ENCODE data around the gene FDX1. TPM values are rescaled to one million over a fixed set of nuclear protein-coding genes. Genes with fewer than 3 reads are reported as not detected.

FDX1 gene
- polyA plus RNA-seq, 3 donors: 17.0 to 19.0 (median 17.3) TPM

DNA sequence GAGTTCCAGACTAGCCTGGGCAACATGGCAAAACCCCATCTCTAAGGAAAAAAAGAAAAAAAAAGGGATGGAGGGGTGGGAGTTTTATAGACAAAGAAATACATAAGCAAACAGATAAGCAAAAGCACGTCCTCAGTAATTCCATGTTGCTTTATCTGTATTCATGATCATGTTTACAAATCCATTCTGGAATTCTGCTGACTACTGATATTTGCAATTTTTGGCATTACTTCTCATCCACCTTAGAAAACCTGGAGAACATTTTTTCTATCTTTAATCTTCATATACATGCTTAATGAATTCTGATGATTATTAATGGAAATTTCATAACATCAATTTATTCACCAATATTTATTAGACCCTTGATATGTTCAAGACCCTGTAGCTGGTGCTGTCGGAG is 1.7 kb upstream of the FDX1 start:
- DNase-seq: no peak

DNA sequence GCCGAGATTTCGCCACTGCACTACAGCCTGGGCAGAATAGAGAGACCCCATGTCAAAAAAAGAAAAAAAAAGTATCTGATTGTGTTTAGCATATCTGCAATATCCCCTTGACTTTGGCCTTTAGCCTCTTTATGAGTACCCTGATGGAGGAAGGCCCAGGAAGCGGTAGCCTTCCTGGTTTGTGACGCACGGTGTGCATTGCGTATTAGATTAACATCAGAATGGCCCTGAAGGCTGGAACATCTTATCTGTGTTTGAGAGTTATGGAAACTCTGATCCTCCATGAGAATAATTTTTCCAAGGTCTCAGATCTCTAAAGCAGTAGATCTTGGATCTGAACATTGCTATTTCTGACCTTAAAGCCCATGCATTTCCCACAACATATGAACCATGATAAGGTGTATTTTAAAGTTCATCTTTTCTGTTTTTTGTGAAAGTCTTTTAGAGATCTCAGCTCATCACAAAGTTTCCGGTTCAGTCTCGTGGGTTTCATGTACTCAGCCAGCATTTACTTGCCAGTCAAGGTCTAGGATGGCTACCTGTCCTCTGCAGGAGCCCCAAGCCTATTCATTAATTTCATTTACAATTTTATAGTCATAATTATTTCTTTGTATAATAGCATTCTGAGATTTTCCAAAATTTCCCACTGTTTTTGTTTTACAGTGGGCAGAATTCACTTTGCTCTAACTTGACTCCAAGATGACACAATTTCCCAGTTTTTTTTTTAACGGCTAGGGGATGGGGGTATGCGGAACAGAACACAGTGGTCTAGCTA is 605 bp upstream of the FDX1 start:
- no peak for DNase-seq

DNA sequence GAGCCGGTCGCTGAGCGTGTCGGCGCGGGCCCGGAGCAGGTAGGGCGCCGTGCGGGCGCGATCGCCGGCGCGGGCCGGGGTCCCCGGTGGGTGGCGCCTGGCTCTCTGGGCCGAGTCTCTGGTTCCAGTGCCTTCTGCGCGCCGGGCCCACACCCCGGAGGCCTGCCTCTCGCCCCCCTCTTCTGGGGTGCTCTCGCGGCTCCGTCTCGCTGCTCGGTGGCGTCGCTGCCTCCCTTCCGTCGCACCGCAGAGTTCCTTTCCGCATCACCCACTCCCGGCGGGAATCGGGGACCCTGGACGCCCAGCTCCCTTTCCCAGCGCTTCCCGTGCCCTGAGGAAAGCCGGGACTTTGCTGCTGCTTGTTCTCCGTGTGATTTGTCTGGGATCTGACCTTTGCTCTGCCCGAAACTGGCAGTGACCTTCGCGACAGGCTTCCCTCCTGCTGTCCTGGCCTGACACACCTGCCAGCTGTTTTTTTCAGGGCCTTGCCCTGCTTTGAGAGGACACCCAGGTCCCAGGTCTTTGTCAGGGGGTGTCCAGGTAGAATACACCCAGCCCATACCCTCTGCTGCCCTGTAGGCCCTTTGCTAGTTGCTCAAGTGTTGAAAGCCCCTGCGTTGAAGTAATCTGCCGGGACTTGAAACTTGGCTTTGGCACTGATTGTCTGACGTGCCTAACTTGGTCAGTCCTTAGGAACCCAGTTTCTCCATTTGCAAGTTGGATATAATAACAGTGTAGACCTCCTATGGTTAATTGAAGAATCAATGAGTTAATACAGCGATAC is 711 bp downstream of the FDX1 start:
- no peak for DNase-seq

DNA sequence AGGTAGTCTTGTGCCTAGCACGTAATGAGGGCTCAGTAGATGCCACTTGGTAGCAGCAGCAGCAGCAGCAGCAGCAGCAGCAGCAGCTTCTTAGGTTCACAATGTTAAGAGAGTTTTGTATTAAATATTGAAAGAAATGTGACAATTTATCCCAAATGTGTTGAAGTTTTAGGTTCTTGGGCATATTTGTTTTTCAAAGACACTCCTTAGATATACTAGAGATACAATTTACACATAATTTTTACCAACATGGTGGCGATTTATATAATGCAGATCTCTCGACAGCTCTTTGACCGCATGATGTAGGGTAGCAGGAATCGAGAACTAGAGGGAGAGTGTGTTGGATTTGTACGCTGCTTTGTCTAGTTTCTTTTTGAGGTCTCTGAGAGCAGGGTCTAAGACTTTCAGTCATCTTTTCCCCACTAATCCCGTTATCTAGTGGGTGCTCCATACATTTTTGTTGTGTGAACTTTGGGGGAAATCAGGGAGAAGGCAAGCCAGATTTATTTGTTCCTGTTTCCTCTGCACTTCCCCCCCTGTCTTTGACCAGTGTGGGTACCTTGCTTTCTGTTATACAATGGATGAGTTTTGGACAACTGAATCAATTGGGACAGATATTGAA is 1.4 kb downstream of the FDX1 start:
- DNase-seq: no peak

DNA sequence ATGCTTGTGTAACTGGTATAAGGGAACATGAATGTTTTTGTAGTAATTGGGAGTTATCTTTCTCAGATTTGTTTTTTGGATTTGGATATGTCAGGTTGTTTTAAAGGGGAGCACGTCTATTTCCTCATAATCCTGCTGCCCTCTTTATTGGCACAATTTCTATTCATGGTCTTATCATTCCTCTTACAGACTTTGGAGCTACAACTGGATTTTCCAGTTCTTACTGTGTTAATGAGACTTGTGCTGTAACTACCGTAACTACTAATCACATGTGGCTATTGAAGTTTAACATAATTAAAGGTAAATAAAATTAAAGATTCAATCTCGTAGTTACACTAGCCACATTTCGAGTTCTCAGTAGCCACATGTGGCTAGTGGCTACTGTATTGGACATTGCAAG is 1.9 kb downstream of the FDX1 start:
- no peak for DNase-seq

DNA sequence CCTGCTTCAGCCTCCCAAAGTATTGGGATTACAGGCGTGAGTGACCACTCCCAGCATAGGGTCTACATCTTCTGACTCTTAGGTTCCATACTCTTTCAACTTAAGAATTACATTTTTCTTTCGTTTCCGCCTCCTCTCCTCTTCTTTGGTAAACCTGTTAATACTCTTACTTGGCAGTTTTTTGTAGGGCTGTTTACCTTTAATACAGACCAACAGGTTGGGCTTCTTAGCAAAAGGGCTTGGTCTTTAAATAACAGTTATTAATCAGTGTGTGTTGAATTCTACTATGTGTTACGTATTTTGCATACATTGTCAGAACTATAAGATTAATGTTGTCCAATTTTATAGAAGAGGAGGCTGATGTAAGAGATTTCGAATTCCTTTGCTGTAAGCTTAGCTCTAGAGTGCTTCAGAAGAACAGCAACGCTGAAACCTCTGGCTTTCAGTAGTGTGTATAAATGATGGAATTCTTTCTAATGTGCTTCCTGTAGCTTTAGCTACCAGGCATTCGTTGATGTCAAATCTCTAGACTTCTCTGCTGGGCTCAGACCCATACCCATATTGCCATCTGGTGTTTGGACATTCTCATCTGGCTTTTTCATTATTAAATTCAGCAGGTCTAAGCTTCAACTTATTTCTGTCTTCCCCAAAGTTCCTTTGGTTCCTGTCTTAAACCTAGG is 3.1 kb downstream of the FDX1 start:
- no peak for DNase-seq

DNA sequence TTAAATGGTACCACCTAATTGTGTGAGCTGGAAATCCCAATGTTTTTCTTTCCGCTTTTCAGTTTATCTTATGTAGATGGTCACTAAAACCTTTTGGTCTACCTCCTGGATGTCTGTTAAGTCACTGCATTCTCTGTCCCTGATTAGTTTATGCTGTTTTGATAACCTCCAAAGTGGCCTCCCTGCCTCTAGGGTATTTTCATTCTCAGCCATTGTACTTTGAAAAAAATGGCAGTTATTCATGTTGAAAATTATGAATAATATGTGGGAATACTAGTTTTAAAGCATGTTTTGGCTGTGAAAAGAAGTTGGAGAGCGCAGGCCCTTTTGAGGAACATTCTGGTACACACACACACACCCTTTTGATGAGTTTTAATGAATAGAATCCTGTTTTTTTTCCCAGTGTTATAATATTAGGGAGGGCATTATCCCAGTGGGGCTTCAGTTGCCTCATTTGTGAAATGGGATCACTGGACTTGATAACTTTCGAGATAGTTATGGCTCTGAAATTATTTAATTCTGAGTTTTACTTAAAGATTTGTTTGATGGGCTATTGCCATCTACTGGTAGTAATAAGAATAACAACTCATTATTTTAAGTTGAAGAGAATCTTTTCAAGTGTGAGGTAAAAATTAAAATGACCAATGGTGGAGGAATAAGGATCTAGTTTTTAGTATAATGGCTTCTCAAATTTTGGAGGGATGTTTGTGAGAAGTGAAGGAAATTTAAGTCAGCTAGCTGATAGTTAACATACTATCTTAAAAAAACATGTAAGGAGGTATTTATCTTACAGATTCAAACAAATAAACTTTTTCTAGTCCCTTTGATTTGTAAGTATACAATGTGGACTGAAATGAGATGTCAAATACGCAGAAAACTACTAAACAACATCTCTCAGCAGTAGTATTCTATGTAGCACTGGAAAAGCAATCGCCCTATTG is 3.9 kb downstream of the FDX1 start:
- no peak for DNase-seq

DNA sequence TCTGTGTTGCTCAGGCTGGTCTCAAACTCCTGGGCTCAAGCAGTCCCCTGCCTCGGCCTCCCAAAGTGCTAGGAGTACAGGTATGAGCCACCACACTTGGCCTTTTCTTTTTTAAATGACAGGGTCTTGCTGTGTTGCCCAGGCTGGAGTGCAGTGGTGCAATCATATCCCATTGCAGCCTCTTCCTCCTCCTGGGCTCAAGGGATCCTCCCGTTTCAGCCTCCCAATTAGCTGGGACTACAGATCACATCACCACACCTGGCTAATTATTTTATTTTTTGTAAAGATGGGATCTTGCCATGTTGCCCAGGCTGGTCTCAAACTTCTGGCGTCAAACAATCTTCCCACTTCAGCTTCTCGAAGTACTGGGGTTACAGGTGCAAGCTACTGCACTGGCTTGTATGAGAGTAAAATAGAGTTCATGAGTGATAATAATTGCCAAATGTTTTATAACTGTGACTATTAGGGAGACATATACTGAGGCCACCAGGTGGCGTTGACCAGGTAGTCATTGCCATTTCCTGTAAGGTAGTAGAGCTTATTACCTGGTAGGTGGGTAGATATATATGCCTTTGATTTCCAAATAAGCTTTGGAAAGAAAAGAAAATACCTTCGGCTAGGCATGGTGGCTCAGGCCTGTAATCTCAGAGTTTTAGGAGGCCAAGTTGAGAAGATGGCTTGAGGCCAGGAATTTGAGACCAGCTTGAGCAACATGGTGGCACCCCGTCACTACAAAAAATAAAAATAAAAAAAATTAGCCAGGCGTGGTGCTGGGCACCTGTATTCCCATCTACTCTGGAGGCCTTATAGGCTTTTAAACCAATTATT is 5.4 kb downstream of the FDX1 start:
- DNase-seq: no peak

DNA sequence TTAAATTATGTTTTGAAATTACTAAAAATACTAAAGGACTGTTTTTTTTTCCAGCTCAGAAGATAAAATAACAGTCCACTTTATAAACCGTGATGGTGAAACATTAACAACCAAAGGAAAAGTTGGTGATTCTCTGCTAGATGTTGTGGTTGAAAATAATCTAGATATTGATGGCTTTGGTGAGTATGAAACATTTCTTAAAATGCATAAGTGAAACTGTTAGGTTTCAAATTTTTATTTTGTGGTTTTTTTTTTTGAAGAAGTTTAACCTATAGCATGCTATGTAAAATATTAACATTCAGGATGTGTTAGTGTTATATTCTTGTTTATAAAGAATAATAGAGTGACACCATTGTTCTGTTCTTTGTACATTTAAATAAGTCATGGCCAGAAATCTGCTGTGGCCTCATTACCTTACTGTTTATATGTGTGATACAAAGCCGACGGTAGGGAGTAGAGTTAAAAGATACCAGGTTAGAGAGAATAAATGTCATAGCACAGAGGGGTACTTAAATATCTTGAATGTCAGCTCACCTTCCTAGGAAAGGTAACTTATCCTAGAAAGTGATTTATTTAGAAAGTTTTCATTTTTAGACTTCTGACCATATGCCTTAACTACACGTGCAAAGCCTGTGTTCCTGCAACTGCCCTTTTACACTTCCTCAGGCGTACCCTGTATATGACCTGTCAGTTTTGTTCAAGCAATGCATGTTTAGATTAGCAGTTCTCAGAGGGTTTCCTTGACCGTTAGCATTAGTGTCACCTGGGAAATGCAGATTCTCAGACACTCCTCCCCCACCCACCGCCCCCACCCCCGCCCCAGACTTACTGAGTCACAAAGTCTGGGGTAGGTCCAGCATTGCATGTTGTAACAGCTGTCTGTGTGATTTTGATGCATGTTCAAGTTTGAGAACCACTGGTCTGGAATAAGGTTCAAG is 6.3 kb downstream of the FDX1 start:
- no peak for DNase-seq

DNA sequence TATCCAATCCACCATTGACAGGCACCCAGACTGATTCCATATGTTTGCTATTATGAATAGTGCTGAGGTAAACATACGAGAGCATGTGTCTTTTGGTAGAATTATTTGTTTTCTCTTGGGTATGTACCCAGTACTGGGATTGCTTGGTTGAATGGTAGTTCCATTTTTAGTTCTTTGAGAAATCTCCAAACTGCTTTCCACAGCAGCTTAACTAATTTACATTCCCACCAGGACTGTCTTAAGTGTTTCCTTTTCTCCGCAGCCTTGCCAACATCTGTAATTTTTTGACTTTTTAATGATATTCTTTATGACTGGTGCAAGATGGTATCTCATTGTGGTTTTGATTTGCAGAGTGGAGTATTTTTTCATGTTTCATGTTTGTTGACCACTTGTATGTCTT is 8.3 kb downstream of the FDX1 start:
- no peak for DNase-seq

DNA sequence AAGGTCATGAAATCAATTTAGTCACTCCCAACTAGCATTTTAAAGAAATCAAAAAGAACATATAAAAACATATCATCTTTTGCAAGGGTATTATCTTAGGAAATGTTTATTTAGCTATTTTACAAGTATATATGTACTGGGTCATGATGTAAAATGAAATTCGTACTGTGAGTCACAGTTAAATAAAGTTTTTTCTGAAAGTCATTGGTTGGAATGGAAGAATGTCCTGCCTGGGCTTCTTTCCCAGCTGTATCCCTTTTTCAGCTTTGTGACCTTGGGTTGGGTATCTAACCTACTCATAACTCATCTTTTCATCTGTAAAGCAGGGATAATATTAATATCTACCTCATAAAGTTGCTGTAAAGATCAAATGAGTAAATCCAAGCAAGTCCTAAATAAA is 15.7 kb downstream of the FDX1 start:
- DNase-seq: no peak

DNA sequence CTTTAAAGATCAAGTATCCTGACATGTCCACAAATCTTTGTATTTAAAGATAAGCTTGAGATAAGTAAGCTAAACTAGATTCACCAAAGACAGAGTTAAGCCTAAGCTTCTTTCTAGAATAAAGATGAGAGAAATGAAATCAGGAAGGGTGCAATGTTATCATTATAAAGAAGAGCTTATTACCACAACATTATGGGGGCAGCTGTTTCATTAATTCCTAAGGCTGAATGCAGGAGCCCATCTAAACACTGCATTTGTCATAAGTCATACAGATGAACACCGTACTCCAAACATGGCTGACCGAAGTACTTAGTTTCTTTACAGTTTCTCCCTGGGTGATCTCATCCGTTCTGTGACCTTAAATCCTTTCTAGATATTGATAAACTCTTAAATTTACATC is 16.3 kb downstream of the FDX1 start:
- no peak for DNase-seq

DNA sequence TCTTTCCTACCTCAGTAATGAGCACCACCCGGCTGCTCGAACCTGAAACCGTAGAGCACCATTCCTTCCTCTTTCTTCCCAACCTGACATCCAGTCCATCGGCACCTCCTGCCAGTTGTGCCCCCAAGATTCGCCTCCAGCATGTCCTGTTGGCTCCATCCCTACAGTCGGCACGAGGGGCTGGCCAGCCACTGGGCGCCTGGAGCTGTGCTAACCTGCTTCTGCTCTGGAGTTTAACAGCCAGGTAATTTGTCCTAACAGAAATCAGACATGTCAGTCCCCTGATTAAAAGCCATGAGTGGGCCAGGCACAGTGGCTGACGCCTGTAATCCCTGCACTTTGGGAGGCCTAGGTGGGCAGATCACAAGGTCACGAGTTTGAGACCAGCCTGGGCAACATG is 16.8 kb downstream of the FDX1 start:
- DNase-seq: no peak

DNA sequence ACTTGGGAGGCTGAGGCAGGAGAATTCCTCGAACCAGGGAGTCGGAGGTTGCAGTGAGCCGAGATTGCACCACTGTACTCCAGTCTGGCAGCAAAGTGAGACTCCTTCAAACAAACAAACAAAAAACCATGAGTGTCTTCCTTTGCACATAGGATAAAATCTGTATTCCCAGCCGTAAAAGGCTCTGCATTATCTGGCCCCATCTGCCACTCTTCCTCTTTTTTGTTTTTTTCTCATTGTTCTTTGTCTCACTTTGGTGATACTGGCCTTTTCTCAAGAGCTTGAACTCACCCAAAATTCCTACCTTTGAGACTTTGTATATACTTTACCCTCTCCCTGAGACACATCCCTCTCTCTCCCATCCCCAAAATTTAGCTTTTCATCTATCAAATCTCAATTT is 17.6 kb downstream of the FDX1 start:
- no peak for DNase-seq

DNA sequence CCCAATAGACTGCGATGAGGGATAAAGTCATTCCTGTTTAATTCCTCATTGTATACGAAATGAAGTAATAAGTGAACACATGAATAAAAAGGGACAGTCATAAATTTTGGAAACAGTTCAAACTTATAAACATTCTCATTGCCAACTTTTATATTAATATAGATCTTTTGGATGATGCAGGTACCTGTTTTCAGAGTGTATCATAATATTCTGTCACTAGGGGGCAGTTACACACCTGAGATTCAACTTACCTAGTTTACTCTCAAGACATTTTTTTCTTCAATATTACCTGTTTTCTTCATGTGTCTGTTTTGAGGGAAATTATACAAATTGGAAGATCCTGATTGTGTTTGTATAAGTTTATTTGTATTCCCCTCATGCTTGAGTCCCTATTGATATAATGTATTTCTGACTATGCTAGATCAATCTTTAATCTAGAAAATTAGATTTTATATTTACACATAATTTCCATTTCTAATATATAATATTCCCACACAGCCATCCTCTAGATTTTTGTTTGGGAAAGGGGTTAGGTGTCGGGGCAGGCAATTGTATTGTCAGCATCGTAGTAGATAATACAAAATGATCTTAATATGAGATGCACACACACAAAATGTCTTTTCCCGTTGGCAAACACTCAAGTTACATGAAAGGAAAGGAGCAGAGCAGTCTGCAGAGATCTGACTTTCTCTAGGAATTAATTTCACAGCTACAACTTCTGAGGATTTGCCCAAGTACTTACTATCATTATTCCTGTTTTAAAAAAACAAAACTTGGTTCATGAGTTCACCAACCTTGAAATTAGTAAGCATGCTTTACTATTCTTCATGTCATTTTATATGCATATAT is 18.4 kb downstream of the FDX1 start:
- DNase-seq: no peak

DNA sequence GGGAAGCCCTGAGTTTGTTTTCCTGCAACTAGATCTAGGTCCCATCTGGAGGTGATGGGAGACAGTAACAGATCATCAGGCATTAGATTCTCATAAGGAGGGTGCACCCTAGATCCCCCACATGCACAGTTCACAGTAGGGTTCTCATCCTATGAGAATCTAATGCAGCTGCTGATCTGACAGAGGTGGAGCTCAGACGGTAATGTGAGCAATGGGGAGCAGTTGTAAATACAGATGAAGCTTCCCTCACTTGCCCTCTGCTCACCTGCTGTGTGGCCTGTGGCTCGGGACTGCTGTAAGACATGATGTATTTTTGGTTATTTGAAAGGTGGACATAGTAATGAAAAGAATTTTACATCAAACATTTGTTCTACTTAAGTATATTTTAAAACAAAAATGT is 20.5 kb downstream of the FDX1 start:
- DNase-seq: no peak

DNA sequence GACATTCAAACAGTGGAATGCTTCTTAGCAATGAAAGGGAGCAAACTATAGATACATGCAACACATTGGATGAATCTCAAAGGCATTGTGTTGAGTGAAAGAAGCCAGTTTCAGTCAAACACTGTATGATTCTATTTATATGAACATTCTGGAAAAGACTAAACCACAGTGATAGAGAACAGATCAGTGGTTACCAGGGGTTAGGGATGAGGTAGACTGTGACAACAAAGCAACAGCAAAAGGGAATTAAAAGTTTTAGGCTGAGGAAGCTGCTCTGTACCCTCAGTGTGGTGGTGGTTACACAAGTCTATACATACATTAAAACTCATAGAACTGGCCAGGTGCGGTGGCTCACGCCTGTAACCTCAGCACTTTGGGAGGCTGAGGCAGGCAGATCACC is 23.0 kb downstream of the FDX1 start:
- no peak for DNase-seq

DNA sequence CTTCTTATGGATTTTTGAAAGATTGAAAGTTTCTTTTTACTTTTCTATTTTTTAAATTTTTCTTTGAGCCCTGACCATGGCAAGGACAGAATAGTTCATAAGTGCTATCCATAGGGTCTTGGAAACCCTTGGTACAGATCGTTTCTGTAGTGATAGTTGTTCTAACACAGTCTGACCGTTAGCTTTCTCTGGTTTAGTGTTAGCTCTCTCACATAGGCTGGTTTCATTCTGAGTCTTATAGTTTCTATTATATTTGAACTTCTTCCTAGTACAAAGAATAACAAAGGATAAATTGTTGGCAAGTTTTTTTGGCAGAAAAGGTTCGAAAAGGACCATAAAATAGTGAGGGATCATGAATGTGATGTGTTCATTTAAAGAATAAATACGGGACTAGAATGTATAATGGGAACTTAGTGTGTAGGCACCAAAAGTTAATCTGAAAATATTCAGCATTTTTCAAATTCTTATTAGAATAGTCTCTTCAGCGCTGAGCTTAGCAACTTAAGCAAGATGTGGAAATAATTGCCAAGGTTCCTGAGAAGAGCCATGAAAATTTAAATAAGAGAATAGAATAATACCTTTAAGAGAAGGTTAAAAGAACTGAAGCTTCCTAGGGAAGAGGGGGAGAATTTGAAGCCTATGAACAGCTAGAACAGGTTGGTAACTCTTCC is 24.1 kb downstream of the FDX1 start:
- no peak for DNase-seq
